WI38 (cell line): Measurements from ENCODE around the gene ATXN7.

ENCODE experiments used
- H3K4me3 ChIP-seq: 2 replicates; pipeline ENCODE4 v1.5.1; 2011; ENCODE audit warnings: low read depth, mild to moderate bottlenecking, control low read depth, low read length
- CTCF ChIP-seq: IDR thresholded peaks from 2 replicates; pipeline ENCODE4 v1.5.1; 2012; ENCODE audit warnings: low read depth, mild to moderate bottlenecking, control low read depth, low read length

ATXN7 gene

GRCh38 chr3:63905731-63906620, 42.3 kb downstream of the ATXN7 start:
- no peak overlapping the region for H3K4me3 ChIP-seq
- no peak for TF ChIP-seq CTCF

DNA sequence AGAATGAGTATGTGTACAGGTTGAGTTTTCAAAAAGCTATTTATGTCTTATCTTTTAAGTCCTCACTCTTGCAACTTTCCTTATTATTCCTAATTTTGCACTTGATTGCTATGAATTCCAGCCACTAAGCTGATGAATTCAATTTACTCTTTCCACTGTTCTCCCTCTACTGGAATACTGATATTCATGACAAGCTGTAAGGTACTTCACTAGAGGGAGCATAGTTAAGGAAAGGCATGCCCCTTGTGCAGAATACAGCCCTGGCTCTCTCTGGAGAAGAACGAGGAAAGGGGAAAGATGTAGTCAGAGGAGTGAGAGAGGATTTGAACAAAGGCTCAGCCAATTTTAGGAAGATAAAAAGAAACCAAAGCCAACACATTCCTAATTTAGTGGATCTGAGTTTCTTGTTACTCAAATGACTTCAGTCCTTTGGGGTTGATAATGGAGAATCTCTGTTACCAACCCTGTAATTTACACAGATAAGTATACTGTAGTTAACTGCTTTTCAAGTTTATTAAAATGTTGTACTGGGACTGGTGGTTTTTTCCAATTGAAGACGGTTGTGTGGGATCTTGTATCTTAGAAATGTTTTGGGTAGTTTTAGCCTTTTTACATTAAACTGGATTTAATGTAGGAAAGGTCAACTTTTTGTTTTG, 44.5 kb downstream of the ATXN7 start:
- H3K4me3 ChIP-seq = no peak overlapping the region
- TF ChIP-seq CTCF = peak; percentile 22; the same call in 1 of the 2 replicates

DNA sequence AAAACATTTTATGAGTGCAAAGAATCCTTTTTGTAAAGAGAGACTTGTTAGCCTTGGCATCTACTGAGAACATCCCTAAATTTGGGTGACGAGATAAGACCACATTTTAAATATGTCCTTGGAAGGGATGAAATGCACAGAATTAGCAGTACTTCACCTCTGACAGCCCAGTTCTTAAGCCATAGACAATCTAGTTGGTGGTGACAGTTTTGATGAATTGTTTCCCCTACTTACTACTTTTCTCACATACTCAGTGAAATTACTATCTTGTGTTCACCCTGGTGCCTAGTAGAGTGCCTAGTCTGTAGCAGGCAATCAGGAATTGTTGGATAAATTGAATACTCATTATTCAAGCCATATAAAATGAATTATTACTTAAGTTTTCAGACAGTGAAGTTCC, 45.1 kb downstream of the ATXN7 start:
- no peak for TF ChIP-seq CTCF
- no peak overlapping the region for H3K4me3 ChIP-seq

DNA sequence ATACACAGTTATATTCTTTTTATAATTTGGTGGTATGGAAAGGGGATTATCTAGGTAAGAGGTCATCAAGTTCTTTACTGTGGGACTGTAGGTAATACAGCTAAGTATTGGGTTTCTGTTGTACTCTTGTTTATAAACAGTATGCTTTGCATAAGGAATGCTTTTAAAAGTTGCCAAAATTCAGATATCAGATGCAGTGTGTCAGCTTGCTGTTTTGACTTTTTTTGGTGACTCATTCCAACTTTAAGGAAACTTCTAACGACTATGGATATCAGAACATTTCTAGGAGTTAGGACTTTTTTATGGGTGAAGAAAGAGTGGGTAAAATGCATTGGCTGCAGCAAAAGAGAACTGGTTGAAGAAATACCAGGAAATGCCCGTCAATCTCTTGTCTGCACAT, 45.8 kb downstream of the ATXN7 start:
- no peak for TF ChIP-seq CTCF
- H3K4me3 ChIP-seq = no peak overlapping the region

- TF ChIP-seq CTCF = no peak
- H3K4me3 ChIP-seq = no peak overlapping the region
Measured at GRCh38 chr3:63910001-63910400, 46.3 kb downstream of the ATXN7 start.

GRCh38 chr3:63910891-63911290, 47.2 kb downstream of the ATXN7 start:
- H3K4me3 ChIP-seq = peak overlapping the region; percentile 59
- no peak for TF ChIP-seq CTCF

GRCh38 chr3:63911509-63911872, 47.8 kb downstream of the ATXN7 start:
- TF ChIP-seq CTCF = no peak
- H3K4me3 ChIP-seq = peak overlapping the region; percentile 59
